Keratinocyte (primary cell): Measurements from ENCODE around the gene LNPEP. TPM values are rescaled to one million over a fixed set of nuclear protein-coding genes. Genes with fewer than 3 reads are reported as not detected.

Experiments used
- DNase-seq: peaks from one replicate; pipeline ENCODE4 v3.0.0-alpha.2; 2011; ENCODE audit warnings: low read depth, missing footprints, low spot score
- FAIRE-seq: peaks from 2 replicates; lab custom pipeline; 2011; peaks lifted over from hg19 to GRCh38; lab: Jason Lieb, UNC
- H2AFZ ChIP-seq: 2 replicates; pipeline ENCODE4 v1.6.0; 2012; ENCODE audit warnings: low read length, control low read depth, inconsistent platforms; ENCODE audit not compliant: control insufficient read depth
- H3K27ac ChIP-seq: 2 replicates; pipeline ENCODE4 v1.5.1; 2011; ENCODE audit warnings: low read length; ENCODE audit not compliant: control insufficient read depth, insufficient read depth
- H3K27me3 ChIP-seq: 3 replicates; pipeline ENCODE4 v1.6.0; 2011; ENCODE audit warnings: low read length; ENCODE audit not compliant: control insufficient read depth, insufficient read depth; ENCODE audit errors: extremely low read depth
- H3K36me3 ChIP-seq, 2 experiments: 2 replicates in 1 of 2; 3 replicates in 1 of 2; pipeline ENCODE4 v1.5.1; 2011; ENCODE audit warnings: low read length in 2 of 2, mild to moderate bottlenecking in 1 of 2; ENCODE audit not compliant: control insufficient read depth in 2 of 2, insufficient read depth in 2 of 2; ENCODE audit errors: extremely low read depth in 1 of 2
- H3K4me1 ChIP-seq: 3 replicates; pipeline ENCODE4 v1.5.1; 2011; ENCODE audit warnings: low read length; ENCODE audit not compliant: control insufficient read depth, insufficient read depth; ENCODE audit errors: extremely low read depth
- H3K4me2 ChIP-seq: 3 replicates; pipeline ENCODE4 v1.6.0; 2011; ENCODE audit warnings: low read depth, low read length; ENCODE audit not compliant: control insufficient read depth, insufficient read depth; ENCODE audit errors: extremely low read depth
- H3K4me3 ChIP-seq, 3 experiments: fragments of 200-600 bp in 1 of 3; sonication (generic) in 1 of 3; 2 replicates in 2 of 3; 3 replicates in 1 of 3; pipeline ENCODE4 v1.5.1; 2011 to 2016; ENCODE audit warnings: low read length in 3 of 3, mild to moderate bottlenecking in 3 of 3, control low read depth in 2 of 3, inconsistent platforms in 1 of 3, low read depth in 1 of 3, mixed read lengths in 1 of 3, mixed run types in 1 of 3, moderate library complexity in 1 of 3; ENCODE audit not compliant: control insufficient read depth in 2 of 3, insufficient read depth in 2 of 3; ENCODE audit errors: extremely low read depth in 1 of 3
- H3K79me2 ChIP-seq: 2 replicates; pipeline ENCODE4 v1.6.0; 2012; ENCODE audit warnings: low read length; ENCODE audit not compliant: control insufficient read depth, insufficient read depth
- H3K9ac ChIP-seq: 3 replicates; pipeline ENCODE4 v1.6.0; 2011; ENCODE audit warnings: low read length; ENCODE audit not compliant: control insufficient read depth, insufficient read depth; ENCODE audit errors: extremely low read depth
- H3K9me1 ChIP-seq: 3 replicates; pipeline ENCODE4 v1.6.0; 2011; ENCODE audit warnings: low read length; ENCODE audit not compliant: control insufficient read depth, insufficient read depth; ENCODE audit errors: extremely low read depth
- H3K9me3 ChIP-seq: 2 replicates; pipeline ENCODE4 v1.5.1; 2012; ENCODE audit warnings: low read depth, low read length; ENCODE audit not compliant: control insufficient read depth
- H4K20me1 ChIP-seq: 3 replicates; pipeline ENCODE4 v1.6.0; 2011; ENCODE audit warnings: low read length; ENCODE audit not compliant: control insufficient read depth, insufficient read depth; ENCODE audit errors: extremely low read depth
- EZH2 ChIP-seq: IDR thresholded peaks from one replicate; pipeline ENCODE4 v1.6.1; 2012; ENCODE audit warnings: inconsistent platforms, mild to moderate bottlenecking, low read length, moderate library complexity
- dilution Hi-C: fragments of 300-500 bp; cut with MboI; formaldehyde crosslinking; loops from one replicate; pipeline ENCODE4 v1.7.0; 2020; ENCODE audit warnings: low sequenced_read_pairs; ENCODE audit not compliant: extremely low pct_ligation_motif_present
- polyA plus RNA-seq, 5 experiments: library from polyadenylated mRNA; depleted of rRNA in 3 of 5; stranded (reverse) in 3 of 5; stranded (forward) in 1 of 5; unstranded in 1 of 5; fragments of >200 nt; gene quantifications; 1 replicate in 1 of 5; 2 replicates in 3 of 5; 3 replicates in 1 of 5; pipeline versions ENCODE4 v1.2.1 to v1.2.3, GENCODE V29; 2011 to 2012; ENCODE audit warnings: missing spikeins in 2 of 5, low read depth in 1 of 5, low replicate concordance in 1 of 5
- TF ChIP-seq, protein P1 (sequence below), 3 experiments: IDR thresholded peaks in 1 of 3; conservative IDR thresholded peaks in 1 of 3; optimal IDR thresholded peaks in 1 of 3; 2 replicates in 2 of 3; 3 replicates in 1 of 3; pipeline versions ENCODE3 to v1.5.1; 2011; ENCODE audit warnings: low read length in 3 of 3, mild to moderate bottlenecking in 3 of 3, moderate library complexity in 2 of 3, control low read depth in 1 of 3, inconsistent platforms in 1 of 3; ENCODE audit not compliant: insufficient read depth in 2 of 3; ENCODE audit errors: extremely low read depth in 1 of 3

LNPEP gene
- polyA plus RNA-seq, 1 donor (not counting 4 experiments of a cell fraction or from before 2014, with no cell fraction given): 26.6 TPM

DNA sequence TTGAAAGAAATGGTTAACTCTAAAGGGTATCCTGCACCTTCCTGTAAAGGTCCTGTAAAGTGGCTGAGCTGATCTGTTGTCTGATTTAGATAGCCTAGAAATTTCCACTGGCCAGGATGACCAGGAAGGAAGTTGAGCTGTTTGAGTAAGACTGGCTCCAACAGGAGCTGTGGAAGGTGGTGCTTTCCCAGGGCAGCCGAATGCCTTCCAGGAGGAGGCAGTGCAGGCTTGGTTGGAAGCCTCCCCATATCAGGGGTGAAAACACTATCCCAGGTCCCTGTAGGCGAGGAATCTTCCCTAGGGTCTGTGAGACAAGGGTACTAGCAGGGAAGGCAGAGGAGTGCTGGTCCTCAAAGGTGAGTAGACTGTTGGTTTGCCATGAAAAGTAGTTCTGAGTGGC is 108.2 kb downstream of the LNPEP start:
- Histone ChIP-seq H3K4me2 (no peak overlapping the region), H2AFZ (no peak overlapping the region), H4K20me1 (no peaks in the 10 kb centered on the region), H3K4me3 (no peak overlapping the region), H3K36me3 (no peaks in the 10 kb centered on the region), H3K9me3 (no peaks in the 10 kb centered on the region), H3K4me1 (no peaks in the 10 kb centered on the region), H3K79me2 (no peaks in the 10 kb centered on the region), H3K9ac (no peak overlapping the region), H3K27me3 (no peaks in the 10 kb centered on the region), H3K9me1 (no peaks in the 10 kb centered on the region), H3K27ac (no peak overlapping the region)
- DNase-seq (no peak), FAIRE-seq (no peak)
- TF ChIP-seq, protein P1, sequence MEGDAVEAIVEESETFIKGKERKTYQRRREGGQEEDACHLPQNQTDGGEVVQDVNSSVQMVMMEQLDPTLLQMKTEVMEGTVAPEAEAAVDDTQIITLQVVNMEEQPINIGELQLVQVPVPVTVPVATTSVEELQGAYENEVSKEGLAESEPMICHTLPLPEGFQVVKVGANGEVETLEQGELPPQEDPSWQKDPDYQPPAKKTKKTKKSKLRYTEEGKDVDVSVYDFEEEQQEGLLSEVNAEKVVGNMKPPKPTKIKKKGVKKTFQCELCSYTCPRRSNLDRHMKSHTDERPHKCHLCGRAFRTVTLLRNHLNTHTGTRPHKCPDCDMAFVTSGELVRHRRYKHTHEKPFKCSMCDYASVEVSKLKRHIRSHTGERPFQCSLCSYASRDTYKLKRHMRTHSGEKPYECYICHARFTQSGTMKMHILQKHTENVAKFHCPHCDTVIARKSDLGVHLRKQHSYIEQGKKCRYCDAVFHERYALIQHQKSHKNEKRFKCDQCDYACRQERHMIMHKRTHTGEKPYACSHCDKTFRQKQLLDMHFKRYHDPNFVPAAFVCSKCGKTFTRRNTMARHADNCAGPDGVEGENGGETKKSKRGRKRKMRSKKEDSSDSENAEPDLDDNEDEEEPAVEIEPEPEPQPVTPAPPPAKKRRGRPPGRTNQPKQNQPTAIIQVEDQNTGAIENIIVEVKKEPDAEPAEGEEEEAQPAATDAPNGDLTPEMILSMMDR (optimal IDR thresholded peaks at IDR 0.05 in 1 of 3, IDR thresholded peaks at IDR 0.05 in 1 of 3, conservative IDR thresholded peaks at IDR 0.05 in 1 of 3; ENCODE audit: extremely low read depth in 1 of 3, insufficient read depth in 2 of 3, low read length in 3 of 3): peak; percentile 61 to 75 (median 68)
- TF ChIP-seq EZH2: no peak
- dilution Hi-C loops: loop anchor here (25.0 kb wide), 1 partner anchor 118 kb away; no protein-coding TSS in a partner anchor

- DNase-seq: no peak
- H3K4me2 ChIP-seq: no peak overlapping the region
Observed at GRCh38 chr5:97046270-97046982, 110.5 kb downstream of the LNPEP start.

More at GRCh38 chr5:97046270-97046982, 110.5 kb downstream of the LNPEP start:
- H3K27ac ChIP-seq: no peak overlapping the region
- no peaks in the 10 kb centered on the region for H3K4me1 ChIP-seq
- H3K36me3 ChIP-seq: no peaks in the 10 kb centered on the region
- H4K20me1 ChIP-seq: no peaks in the 10 kb centered on the region
- dilution Hi-C loops: loop anchor here (25.0 kb wide), 1 partner anchor 116 kb away; no protein-coding TSS in a partner anchor
- TF ChIP-seq EZH2: no peak
- TF ChIP-seq, protein P1 (optimal IDR thresholded peaks at IDR 0.05 in 1 of 3, IDR thresholded peaks at IDR 0.05 in 1 of 3, conservative IDR thresholded peaks at IDR 0.05 in 1 of 3; ENCODE audit: extremely low read depth in 1 of 3, insufficient read depth in 2 of 3, low read length in 3 of 3): no peak
- no peak overlapping the region for H3K9ac ChIP-seq
- no peak overlapping the region for H2AFZ ChIP-seq
- H3K79me2 ChIP-seq: no peaks in the 10 kb centered on the region
- no peaks in the 10 kb centered on the region for H3K9me3 ChIP-seq
- H3K27me3 ChIP-seq: peaks cover 10% of the 10 kb centered on the region
- H3K4me3 ChIP-seq: no peak overlapping the region
- no peaks in the 10 kb centered on the region for H3K9me1 ChIP-seq
- no peak for FAIRE-seq
